WI38 (cell line): Measurements from ENCODE around the gene FCN2.

Experiments used
- H3K4me3 ChIP-seq: 2 replicates; pipeline ENCODE4 v1.5.1; 2011; ENCODE audit warnings: low read depth, mild to moderate bottlenecking, control low read depth, low read length
- CTCF ChIP-seq: IDR thresholded peaks from 2 replicates; pipeline ENCODE4 v1.5.1; 2012; ENCODE audit warnings: low read depth, mild to moderate bottlenecking, control low read depth, low read length

FCN2 gene

DNA sequence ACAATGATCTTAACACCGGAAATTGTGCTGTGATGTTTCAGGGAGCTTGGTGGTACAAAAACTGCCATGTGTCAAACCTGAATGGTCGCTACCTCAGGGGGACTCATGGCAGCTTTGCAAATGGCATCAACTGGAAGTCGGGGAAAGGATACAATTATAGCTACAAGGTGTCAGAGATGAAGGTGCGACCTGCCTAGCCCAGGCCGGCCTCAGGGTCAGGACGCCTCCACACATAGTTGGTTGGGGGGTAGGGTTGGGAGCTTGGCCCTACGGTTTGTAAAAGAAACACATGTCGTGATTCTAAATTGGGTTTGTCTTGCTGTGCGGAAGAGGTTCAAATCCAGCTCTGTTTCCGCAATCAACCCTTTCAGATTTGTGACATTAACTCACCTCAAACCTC, 6.6 kb downstream of the FCN2 start:
- H3K4me3 ChIP-seq = no peak overlapping the region
- TF ChIP-seq CTCF = no peak

GRCh38 chr9:134887686-134888602, 7.3 kb downstream of the FCN2 start:
- no peak for TF ChIP-seq CTCF

DNA sequence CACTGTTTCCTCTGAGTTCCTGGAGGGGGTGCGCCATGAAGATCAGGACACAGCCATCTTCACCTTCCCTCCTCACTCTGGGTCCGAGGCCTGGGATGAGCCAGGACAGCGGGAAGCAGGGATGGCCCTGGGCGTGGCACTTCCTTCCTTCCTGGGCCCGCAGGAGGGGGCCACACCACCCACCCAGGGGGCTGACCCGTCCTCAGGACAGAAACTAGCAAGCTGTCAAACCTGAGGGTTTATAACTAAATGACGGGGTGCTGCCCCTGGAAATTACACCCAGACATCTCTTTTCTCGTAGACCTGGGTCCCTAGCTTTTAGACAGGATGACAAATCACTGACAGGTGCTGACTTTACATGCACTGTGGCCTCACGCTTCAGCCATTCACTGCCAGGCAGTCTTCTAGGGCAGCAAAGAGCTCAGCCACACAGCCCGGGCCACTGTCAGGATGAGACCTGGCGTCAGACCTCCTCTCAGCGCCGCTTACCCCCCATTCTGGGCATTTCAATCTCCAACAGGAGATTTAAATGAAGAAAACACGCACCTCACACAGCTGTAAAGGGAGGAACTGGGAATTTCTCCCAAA, 8.1 kb downstream of the FCN2 start:
- no peak for TF ChIP-seq CTCF
- H3K4me3 ChIP-seq = no peak overlapping the region

More at GRCh38 chr9:134887686-134888602, 7.3 kb downstream of the FCN2 start:
- H3K4me3 ChIP-seq = no peak overlapping the region

GRCh38 chr9:134889386-134890154, 9.0 kb downstream of the FCN2 start:
- no peak for TF ChIP-seq CTCF
- H3K4me3 ChIP-seq = no peak overlapping the region

DNA sequence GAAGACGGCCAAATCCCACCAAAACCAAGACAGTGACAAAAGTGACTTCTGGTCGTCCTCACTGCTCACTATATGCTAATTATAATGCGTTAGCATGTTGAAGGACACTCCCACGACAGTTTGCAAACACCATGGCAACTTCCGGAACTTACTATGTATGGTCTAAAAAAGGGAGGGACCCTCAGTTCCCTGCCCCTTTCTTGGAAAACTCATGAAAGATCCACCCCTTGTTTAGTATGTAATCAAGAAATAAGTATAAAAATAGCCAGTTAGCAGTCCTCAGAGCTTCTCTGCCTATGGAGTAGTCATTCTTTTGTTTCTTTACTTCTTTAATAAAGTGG, 9.5 kb downstream of the FCN2 start:
- no peak overlapping the region for H3K4me3 ChIP-seq
- no peak for TF ChIP-seq CTCF

DNA sequence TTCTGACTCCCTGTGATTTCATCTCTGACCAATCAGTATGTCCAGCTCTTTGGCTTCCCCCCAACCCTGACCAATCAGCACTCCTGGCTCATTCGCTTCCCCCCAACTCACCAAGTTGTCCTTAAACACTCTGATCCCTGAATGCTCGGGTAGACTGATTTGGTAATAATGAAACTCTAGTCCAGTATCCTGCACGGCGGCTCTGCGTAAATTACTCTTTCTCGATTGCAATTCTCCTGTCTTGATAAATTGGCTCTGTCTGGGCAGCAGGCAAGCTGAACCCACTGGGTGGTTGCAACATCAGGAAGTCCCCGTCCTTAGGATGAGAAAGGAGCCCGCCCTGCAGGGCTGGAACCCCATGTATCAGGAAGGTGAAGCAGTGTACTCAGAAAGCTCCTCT, 10.4 kb downstream of the FCN2 start:
- H3K4me3 ChIP-seq = no peak overlapping the region
- no peak for TF ChIP-seq CTCF
